Cardiac muscle cell (in vitro differentiated cells and primary cell): ENCODE measurements around the gene RASSF1. TPM values are rescaled to one million over a fixed set of nuclear protein-coding genes. Genes with fewer than 3 reads are reported as not detected.

Experiments
- DNase-seq, 2 donors: peaks; one replicate each; pipeline versions ENCODE4 v3.0.0 to v3.0.0-alpha.2; 2010 to 2017; ENCODE audit warnings: low read depth in 1 of 2, low spot score in 1 of 2
- H3K27ac ChIP-seq: fragments of 200-600 bp; sonication (generic); 2 replicates; pipeline ENCODE4 v1.5.1; 2016
- H3K27me3 ChIP-seq: fragments of 200-600 bp; sonication (generic); 2 replicates; pipeline ENCODE4 v1.6.0; 2016; ENCODE audit warnings: control low read depth
- H3K36me3 ChIP-seq: fragments of 200-600 bp; sonication (generic); 2 replicates; pipeline ENCODE4 v1.5.1; 2016; ENCODE audit warnings: control low read depth
- H3K4me1 ChIP-seq: fragments of 200-600 bp; sonication (generic); 2 replicates; pipeline ENCODE4 v1.8.1; 2017; ENCODE audit warnings: low read depth, mild to moderate bottlenecking, mixed run types
- H3K4me3 ChIP-seq: fragments of 200-600 bp; sonication (generic); 2 replicates; pipeline ENCODE4 v1.5.1; 2016; ENCODE audit warnings: mild to moderate bottlenecking
- H3K9me3 ChIP-seq: fragments of 200-600 bp; sonication (generic); 2 replicates; pipeline ENCODE4 v1.5.1; 2017; ENCODE audit warnings: low read depth, mild to moderate bottlenecking, control low read depth
- CTCF ChIP-seq: IDR thresholded peaks from 2 replicates; pipeline ENCODE4 v1.5.1; 2012; ENCODE audit warnings: low read depth, mild to moderate bottlenecking, low read length
- polyA plus RNA-seq: library from polyadenylated mRNA; unstranded; fragments of >200 nt; fragmentation: Nextera tagmentation; extraction: Ambion mirVana; gene quantifications from 2 replicates; pipeline ENCODE4 v1.2.1, GENCODE V29; 2016
- total RNA-seq: library from RNA; depleted of rRNA; stranded (reverse); fragments of >200 nt; gene quantifications from 2 replicates; pipeline ENCODE4 v1.2.3, GENCODE V29; 2016

The RASSF1 gene
- total and polyA plus RNA-seq, 2 experiments from 2014 or later = 23.1 to 23.8 TPM

DNA sequence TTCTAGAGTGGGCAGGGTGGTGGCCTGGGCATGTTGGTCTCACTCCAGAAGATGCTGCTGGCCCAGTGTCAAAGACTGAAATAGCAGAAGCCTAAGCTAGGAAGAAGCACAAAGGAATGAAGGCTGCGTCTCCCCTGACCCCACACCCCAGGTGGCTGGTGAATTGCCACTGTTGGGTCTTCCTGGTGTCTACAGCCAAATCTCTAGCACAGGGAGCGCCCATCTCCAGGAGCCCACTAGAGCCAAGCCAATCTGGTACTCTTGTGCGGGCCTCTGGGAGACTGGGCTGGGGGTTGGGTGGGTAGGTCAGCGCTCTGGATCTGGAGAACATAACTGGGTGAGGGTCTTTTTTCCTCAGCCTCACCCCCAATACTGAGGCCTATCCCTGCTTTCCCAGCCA, 13.5 kb downstream of the RASSF1 start:
- H3K27ac ChIP-seq = no peak overlapping the region
- peaks cover 17% of the 10 kb centered on the region for H3K4me1 ChIP-seq
- peak overlapping the region; percentile 87 for H3K4me3 ChIP-seq
- DNase-seq = no peak
- no peaks in the 10 kb centered on the region for H3K27me3 ChIP-seq
- TF ChIP-seq CTCF = no peak
- H3K36me3 ChIP-seq = peaks cover 30% of the 10 kb centered on the region
- H3K9me3 ChIP-seq = no peaks in the 10 kb centered on the region

DNA sequence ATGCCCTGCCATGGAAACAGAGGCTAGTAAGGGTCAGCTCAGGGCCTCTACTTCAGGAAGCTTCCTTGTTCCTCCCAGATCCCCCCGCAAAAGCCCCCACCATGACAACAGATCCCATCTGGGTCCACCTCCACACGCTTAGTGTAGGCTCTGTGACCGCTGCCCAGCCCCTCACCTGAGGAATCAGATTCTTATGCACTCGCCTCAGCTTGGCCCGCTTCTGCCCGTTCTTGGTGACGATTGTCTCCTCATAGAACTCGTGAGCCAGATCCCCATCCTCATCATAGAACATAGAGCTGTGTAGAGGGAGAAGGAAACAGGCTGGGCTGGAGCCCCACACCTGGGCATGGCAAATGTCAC, 14.5 kb downstream of the RASSF1 start:
- no peak for DNase-seq
- peaks cover 20% of the 10 kb centered on the region for H3K4me1 ChIP-seq
- H3K27ac ChIP-seq = no peak overlapping the region
- H3K9me3 ChIP-seq = no peaks in the 10 kb centered on the region
- no peak for TF ChIP-seq CTCF
- peaks cover 20% of the 10 kb centered on the region for H3K36me3 ChIP-seq
- no peak overlapping the region for H3K4me3 ChIP-seq
- no peaks in the 10 kb centered on the region for H3K27me3 ChIP-seq

DNA sequence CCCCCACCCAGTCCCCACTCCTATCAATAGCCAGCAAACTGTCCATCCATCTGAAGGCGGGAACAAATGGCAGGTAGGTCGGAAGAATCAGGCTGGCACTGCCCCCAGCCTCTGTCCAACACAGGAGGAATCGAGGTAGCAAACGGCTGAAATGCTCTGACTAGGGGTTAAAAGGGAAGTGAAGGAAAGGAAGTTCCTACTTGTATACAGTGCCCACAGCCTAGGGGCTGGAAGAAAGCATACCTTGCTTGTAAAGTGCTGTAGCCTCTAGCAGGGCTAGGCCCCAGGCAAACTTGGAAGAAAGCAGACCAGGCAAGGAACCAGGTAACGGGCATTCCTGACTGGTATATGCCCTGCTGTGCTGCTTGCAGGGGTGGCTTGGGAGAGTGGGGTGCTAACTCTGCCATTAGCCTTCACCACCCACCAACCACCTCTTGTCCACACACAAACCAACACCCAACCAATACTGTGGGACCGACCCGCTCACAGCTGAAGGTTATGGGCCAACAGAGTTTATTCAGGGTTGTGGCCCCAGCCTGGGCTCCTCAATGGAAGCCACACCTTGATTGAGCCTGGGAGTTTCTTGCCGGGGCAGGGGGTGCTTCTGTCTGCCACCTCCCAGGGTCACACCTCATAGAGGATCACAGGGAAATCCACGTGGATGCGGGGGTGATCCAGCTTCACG, 15.0 kb downstream of the RASSF1 start:
- Histone ChIP-seq H3K27me3 (no peaks in the 10 kb centered on the region), H3K36me3 (peaks cover 15% of the 10 kb centered on the region), H3K9me3 (no peaks in the 10 kb centered on the region), H3K4me3 (no peak overlapping the region), H3K27ac (no peak overlapping the region), H3K4me1 (peaks cover 20% of the 10 kb centered on the region)
- no peak for DNase-seq
- TF ChIP-seq CTCF = no peak

DNA sequence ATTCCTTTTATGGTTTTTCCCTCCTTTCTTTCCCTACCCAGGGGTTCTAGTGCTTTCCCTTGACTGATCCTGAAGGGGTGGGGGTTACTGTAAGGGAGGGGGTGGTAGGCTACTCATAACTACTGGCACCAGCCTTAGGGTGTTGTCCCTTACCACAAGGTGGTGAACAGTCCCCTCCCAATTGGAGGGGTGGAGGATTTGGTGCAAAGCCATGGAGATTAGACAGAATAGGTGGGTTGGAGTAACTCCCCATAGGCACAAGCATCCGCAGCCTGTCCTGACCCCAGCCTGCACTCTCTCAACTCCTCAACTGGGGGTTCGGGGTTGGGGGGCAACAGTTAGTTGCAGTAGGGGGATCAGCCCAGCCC, 15.5 kb downstream of the RASSF1 start:
- Histone ChIP-seq H3K9me3 (no peaks in the 10 kb centered on the region), H3K4me1 (peaks cover 23% of the 10 kb centered on the region), H3K4me3 (no peak overlapping the region), H3K27me3 (no peaks in the 10 kb centered on the region), H3K27ac (no peak overlapping the region), H3K36me3 (peaks cover 10% of the 10 kb centered on the region)
- no peak for TF ChIP-seq CTCF
- DNase-seq = no peak

DNA sequence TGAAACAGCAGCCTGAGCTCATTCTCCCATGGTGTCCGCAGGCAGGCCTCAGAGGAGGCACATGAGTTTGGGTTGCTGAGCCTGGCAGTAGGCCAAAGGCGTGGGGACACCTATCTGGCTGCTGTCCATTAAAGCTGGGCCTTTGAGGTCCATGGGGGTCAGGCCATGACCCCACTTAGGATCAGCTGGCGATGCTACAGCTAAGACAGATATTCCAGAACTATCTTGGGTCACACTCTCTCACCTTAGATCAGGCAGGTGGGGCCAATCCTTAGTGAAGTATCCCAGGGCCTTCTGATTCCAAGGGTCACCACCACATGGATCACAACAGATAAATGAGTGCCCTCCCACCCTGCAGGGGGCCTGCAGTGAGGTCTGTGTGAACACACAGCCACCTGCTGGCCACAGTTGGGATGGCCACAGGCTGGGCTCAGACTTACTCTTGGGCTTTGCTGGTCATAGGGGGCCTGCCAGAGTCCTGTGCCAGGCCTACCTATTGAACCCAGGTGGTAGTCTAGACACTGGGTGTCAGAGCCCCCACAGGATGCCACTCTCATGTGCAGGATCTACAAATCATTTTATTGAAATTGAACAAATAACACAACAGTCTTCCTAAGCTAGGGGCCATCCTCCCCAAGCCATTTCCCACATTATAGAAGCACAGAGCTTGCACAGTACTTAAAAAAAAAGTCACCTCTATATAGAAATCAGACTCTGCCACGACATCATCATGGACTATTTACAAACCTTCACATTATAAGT, 16.1 kb downstream of the RASSF1 start:
- peak overlapping the region; percentile 32 for H3K27ac ChIP-seq
- peaks cover 29% of the 10 kb centered on the region for H3K4me1 ChIP-seq
- peak; percentile 73 to 74 for DNase-seq

More for the DNA sequence above, 16.1 kb downstream of the RASSF1 start:
- Histone ChIP-seq H3K27me3 (no peaks in the 10 kb centered on the region), H3K36me3 (peaks cover 7% of the 10 kb centered on the region), H3K9me3 (no peaks in the 10 kb centered on the region), H3K4me3 (no peak overlapping the region)
- TF ChIP-seq CTCF = peak; percentile 88
